CD4-positive, alpha-beta T cell (primary cell): ENCODE results near the gene ZNF711. TPM values are rescaled to one million over a fixed set of nuclear protein-coding genes. Genes with fewer than 3 reads are reported as not detected.

ENCODE experiments used
- ATAC-seq: fragments of 200-7000 bp; cut with Tn5 transposase; one replicate; pipeline ENCODE4 v1.10.0; 2022; ENCODE audit warnings: mild to moderate bottlenecking; ENCODE audit not compliant: poor library complexity
- CTCF ChIA-PET: fragments of 350-600 bp; sonication (Branson Sonifier 250); formaldehyde crosslinking; loops from one replicate; lab custom pipeline; 2021; ENCODE audit warnings: antibody characterized with exemption, inconsistent platforms; lab: Charles Lee
- POLR2A ChIA-PET: fragments of 350-600 bp; sonication (Branson Sonifier 250); formaldehyde crosslinking; loops from one replicate; lab custom pipeline; 2021; ENCODE audit warnings: antibody characterized with exemption, inconsistent platforms; lab: Charles Lee
- DNase-seq, 14 experiments: peaks; one replicate each; pipeline ENCODE4 v3.0.0-alpha.2; 2013 to 2020; ENCODE audit warnings: mixed read lengths in 2 of 14
- H3K27ac ChIP-seq, 2 donors: one replicate each; pipeline versions ENCODE4 v1.5.1 to v1.7.0; 2013; ENCODE audit warnings: low read length in 2 of 2, low read depth in 1 of 2, mild to moderate bottlenecking in 1 of 2
- H3K27me3 ChIP-seq, 2 experiments: 1 replicate in 1 of 2; 2 replicates in 1 of 2; pipeline versions ENCODE4 v1.6.1 to v1.7.0; 2013; ENCODE audit warnings: low read length in 2 of 2, control low read depth in 1 of 2, mild to moderate bottlenecking in 1 of 2, moderate library complexity in 1 of 2; ENCODE audit not compliant: insufficient read depth in 2 of 2, control insufficient read depth in 1 of 2
- H3K36me3 ChIP-seq: one replicate; pipeline ENCODE4 v1.6.1; 2013; ENCODE audit warnings: low read length, control low read depth; ENCODE audit not compliant: insufficient read depth
- H3K4me1 ChIP-seq: one replicate; pipeline ENCODE4 v1.6.1; 2013; ENCODE audit warnings: low read length, control low read depth; ENCODE audit not compliant: insufficient read depth
- H3K4me3 ChIP-seq: one replicate; pipeline ENCODE4 v1.5.1; 2013; ENCODE audit warnings: mild to moderate bottlenecking, low read length, moderate library complexity
- H3K9me3 ChIP-seq, 2 experiments: 1 replicate in 1 of 2; 2 replicates in 1 of 2; pipeline versions ENCODE4 v1.6.1 to v1.7.0; 2013; ENCODE audit warnings: low read length in 2 of 2, mild to moderate bottlenecking in 2 of 2, control low read depth in 1 of 2, moderate library complexity in 1 of 2; ENCODE audit not compliant: control insufficient read depth in 1 of 2, insufficient read depth in 1 of 2
- H3K27ac Mint-ChIP-seq: one replicate; pipeline ENCODE4 v1.8.0; 2020; ENCODE audit warnings: mixed read lengths
- H3K27me3 Mint-ChIP-seq: one replicate; pipeline ENCODE4 v1.8.0; 2021; ENCODE audit warnings: mixed read lengths
- H3K36me3 Mint-ChIP-seq: one replicate; pipeline ENCODE4 v1.8.0; 2021; ENCODE audit warnings: low read depth, mixed read lengths
- H3K4me1 Mint-ChIP-seq: one replicate; pipeline ENCODE4 v1.8.0; 2021; ENCODE audit warnings: low read depth, mixed read lengths
- H3K4me3 Mint-ChIP-seq: one replicate; pipeline ENCODE4 v1.8.0; 2020; ENCODE audit warnings: mild to moderate bottlenecking, mixed read lengths
- H3K9me3 Mint-ChIP-seq: one replicate; pipeline ENCODE4 v1.8.0; 2020; ENCODE audit warnings: mixed read lengths
- intact Hi-C, 2 experiments: fragments of 100-400 bp; cut with DNase I in 1 of 2; cut with micrococcal nuclease in 1 of 2; formaldehyde crosslinking; loops; one replicate each; pipeline versions ENCODE4 v1.15.1 to v1.9.0; 2023 to 2025; cut with DNase I, micrococcal nuclease
- polyA plus RNA-seq, 2 donors: library from polyadenylated mRNA; unstranded; fragments of 120-200 nt; gene quantifications; one replicate each; pipeline ENCODE4 v1.2.1, GENCODE V29; 2013
- total RNA-seq, 174 experiments: library from RNA in 2 of 174; stranded (reverse) in 2 of 174; gene quantifications; one replicate each; pipeline ENCODE4 v1.2.3 and lab custom pipeline; 2021 to 2026
- TF ChIP-seq, protein P1 (sequence below): fragments of 200-600 bp; IDR thresholded peaks from one replicate; pipeline ENCODE4 v1.8.0; 2022; ENCODE audit warnings: antibody characterized with exemption, mild to moderate bottlenecking

Gene ZNF711
- total RNA-seq (1 to 10 TPM; 3.8 to 4.7 TPM), total RNA-seq (lab: John Stamatoyannopoulos, UW) (0.12 to 11.1 (median 3.3) reads per million in 172 experiments)
- 1.2 TPM for polyA plus RNA-seq (2013, experiment 1 of 2)
- polyA plus RNA-seq (2013, experiment 2 of 2) = 1.8 TPM

DNA sequence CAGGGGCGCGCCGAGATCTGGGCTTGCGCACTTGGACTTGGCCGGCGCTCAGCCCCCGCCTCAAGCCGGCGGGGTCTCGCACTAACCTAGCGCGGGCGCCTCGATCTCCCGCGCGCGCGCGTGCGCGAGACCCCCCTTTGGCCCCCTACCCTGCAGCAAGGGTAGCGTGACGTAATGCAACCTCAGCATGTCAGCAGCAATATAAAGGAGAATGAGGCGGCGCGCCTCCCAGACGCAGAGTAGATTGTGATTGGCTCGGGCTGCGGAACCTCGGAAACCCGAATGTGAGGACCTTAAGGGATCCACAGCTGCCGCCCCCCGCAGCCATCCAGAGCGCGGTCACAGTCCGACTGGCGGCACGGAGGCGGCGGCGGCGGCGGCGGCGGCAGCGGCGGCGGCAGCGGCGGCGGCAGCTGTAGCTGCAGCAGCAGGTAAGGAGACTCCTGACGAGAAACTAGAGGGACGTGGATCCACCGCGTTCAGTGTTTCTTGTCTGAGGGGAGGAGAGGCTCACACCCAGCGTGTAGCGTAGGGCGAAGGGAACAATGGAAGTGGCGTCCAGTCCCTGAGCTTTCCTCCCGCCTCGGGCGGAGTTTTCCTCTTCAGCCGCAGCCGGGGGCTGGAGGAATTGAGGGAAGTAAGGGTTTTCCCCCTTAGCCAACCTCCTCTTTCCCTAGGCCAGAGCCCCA lies at the start of gene ZNF711, which contains the start of gene SATL1:
Gene ZNF711, plus strand, starts transcription at position 231 of the 689 bp plus-strand sequence. CDS start 3,582 bp downstream, outside the sequence.
Gene SATL1, minus strand, starts transcription at position 19 of the 689 bp plus-strand sequence. CDS start 134,811 bp downstream, outside the sequence.
- DNase-seq (peak in 7 of 14 experiments; percentile 16 to 44 (median 31)), ATAC-seq (peak; percentile 58)
- Mint-ChIP-seq H3K27me3 (peaks cover 7% of the 10 kb centered on the region), H3K27ac (peak within 1 kb of the TSS; percentile 71), H3K4me1 (peaks cover 10% of the 10 kb centered on the region), H3K36me3 (peaks cover 5% of the 10 kb centered on the region), H3K9me3 (no peaks in the 10 kb centered on the region), H3K4me3 (peak within 1 kb of the TSS; percentile 96)
- CTCF ChIA-PET = no interaction called here
- Histone ChIP-seq H3K27me3 (no peaks in the 10 kb centered on the region), H3K27ac (no peak within 1 kb of the TSS), H3K4me3 (peak within 1 kb of the TSS; percentile 62), H3K9me3 (peaks cover 0 to 6% of the 10 kb centered on the region in 2 experiments), H3K36me3 (no peaks in the 10 kb centered on the region), H3K4me1 (peaks cover 6% of the 10 kb centered on the region)
- intact Hi-C loops = no loop called here
- POLR2A ChIA-PET = no interaction called here
- TF ChIP-seq, protein P1, sequence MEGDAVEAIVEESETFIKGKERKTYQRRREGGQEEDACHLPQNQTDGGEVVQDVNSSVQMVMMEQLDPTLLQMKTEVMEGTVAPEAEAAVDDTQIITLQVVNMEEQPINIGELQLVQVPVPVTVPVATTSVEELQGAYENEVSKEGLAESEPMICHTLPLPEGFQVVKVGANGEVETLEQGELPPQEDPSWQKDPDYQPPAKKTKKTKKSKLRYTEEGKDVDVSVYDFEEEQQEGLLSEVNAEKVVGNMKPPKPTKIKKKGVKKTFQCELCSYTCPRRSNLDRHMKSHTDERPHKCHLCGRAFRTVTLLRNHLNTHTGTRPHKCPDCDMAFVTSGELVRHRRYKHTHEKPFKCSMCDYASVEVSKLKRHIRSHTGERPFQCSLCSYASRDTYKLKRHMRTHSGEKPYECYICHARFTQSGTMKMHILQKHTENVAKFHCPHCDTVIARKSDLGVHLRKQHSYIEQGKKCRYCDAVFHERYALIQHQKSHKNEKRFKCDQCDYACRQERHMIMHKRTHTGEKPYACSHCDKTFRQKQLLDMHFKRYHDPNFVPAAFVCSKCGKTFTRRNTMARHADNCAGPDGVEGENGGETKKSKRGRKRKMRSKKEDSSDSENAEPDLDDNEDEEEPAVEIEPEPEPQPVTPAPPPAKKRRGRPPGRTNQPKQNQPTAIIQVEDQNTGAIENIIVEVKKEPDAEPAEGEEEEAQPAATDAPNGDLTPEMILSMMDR = no peak

DNA sequence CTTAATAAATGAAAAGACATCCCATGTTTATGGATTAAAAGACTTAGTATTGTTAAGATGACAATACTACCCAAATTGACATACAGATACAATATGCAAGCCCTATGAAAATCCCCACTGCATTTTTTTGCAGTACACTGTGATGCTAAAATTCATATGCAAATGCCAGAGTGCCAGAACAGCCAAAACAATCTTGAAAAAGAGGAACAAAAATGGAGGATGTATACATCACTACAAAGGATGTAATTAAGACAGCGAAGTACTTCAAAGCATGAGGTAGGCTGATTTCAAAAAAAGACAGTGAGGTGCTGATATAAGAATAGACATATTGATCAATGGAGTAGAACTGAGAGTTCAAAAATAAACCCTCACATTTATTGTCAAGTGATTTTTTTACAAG lies 47.5 kb upstream of the ZNF711 start:
- intact Hi-C loops = no loop called here
- no peaks in the 10 kb centered on the region for H3K36me3 ChIP-seq
- H3K27me3 ChIP-seq = no peaks in the 10 kb centered on the region
- Mint-ChIP-seq H3K27ac (no peak overlapping the region), H3K4me1 (no peaks in the 10 kb centered on the region), H3K4me3 (no peak overlapping the region), H3K9me3 (peaks cover 5% of the 10 kb centered on the region), H3K36me3 (no peaks in the 10 kb centered on the region), H3K27me3 (no peaks in the 10 kb centered on the region)
- H3K4me1 ChIP-seq = no peaks in the 10 kb centered on the region
- H3K4me3 ChIP-seq = no peak overlapping the region
- no peak for ATAC-seq
- ChIA-PET POLR2A (no interaction called here), CTCF (no interaction called here)
- H3K27ac ChIP-seq = no peak overlapping the region
- H3K9me3 ChIP-seq = no peaks in the 10 kb centered on the region
- TF ChIP-seq, protein P1 = no peak
- DNase-seq = no peak

DNA sequence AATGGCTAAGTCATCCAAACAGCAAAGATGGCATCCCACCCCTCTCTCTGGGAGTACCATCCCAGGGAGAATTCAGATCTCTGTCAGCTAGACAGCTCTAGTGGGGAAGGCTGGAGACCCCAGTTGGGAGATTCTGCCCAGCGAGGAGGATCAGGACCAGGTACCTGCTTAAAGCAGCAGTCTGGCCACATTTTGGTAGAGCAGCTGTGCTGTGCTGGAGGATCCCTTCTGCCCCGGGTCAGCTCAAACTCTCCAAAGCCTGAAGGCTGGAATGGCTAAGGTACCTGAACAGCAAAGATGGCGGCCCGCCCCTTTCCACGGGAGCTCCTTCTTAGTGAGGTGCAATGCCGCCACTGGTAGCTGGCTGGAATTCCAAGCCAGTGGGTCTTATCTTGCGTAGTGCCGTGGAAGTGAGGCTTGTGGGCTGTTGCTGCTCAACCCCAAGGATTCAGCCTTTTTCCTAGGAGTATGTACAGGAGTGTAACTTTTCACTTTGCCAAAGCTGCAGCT lies 40.3 kb upstream of the ZNF711 start:
- H3K4me3 Mint-ChIP-seq = no peak overlapping the region
- Histone ChIP-seq H3K4me3 (no peak overlapping the region), H3K9me3 (peaks cover 0 to 10% of the 10 kb centered on the region in 2 experiments), H3K36me3 (no peaks in the 10 kb centered on the region), H3K4me1 (no peaks in the 10 kb centered on the region), H3K27me3 (no peaks in the 10 kb centered on the region), H3K27ac (no peak overlapping the region)
- H3K27ac Mint-ChIP-seq = no peak overlapping the region
- no peaks in the 10 kb centered on the region for H3K4me1 Mint-ChIP-seq
- TF ChIP-seq, protein P1 = no peak
- intact Hi-C loops = no loop called here
- no peaks in the 10 kb centered on the region for H3K9me3 Mint-ChIP-seq
- ChIA-PET POLR2A (no interaction called here), CTCF (no interaction called here)
- H3K36me3 Mint-ChIP-seq = no peaks in the 10 kb centered on the region
- no peaks in the 10 kb centered on the region for H3K27me3 Mint-ChIP-seq
- no peak for ATAC-seq
- DNase-seq = no peak
